Nephron progenitor cell (in vitro differentiated cells): ENCODE measurements around the gene LANCL1.
"Not testable (repeated sequence)": the region's sequence is repeated elsewhere in the genome, so short reads cannot be mapped to it uniquely, and the experiment has no call there.

Source experiments
- DNase-seq: peaks from one replicate; pipeline ENCODE4 v3.0.0; 2021
- H3K27ac Mint-ChIP-seq: 2 replicates; pipeline ENCODE4 v1.8.0; 2021; ENCODE audit warnings: mild to moderate bottlenecking, moderate library complexity, mixed read lengths
- H3K27me3 Mint-ChIP-seq: 2 replicates; pipeline ENCODE4 v1.8.0; 2021; ENCODE audit warnings: mild to moderate bottlenecking, low read depth, mixed read lengths; ENCODE audit not compliant: poor library complexity
- H3K36me3 Mint-ChIP-seq: 2 replicates; pipeline ENCODE4 v1.8.0; 2021; ENCODE audit warnings: low read depth, mixed read lengths
- H3K4me1 Mint-ChIP-seq: 2 replicates; pipeline ENCODE4 v1.8.0; 2021; ENCODE audit warnings: mixed read lengths
- H3K4me3 Mint-ChIP-seq: 2 replicates; pipeline ENCODE4 v1.8.0; 2021; ENCODE audit warnings: mild to moderate bottlenecking, moderate library complexity, mixed read lengths
- H3K9me3 Mint-ChIP-seq: 2 replicates; pipeline ENCODE4 v1.8.0; 2021; ENCODE audit warnings: mild to moderate bottlenecking, moderate library complexity, mixed read lengths
- CTCF ChIP-seq: fragments of 200-600 bp; sonication (generic); IDR thresholded peaks from 2 replicates; pipeline ENCODE4 v1.5.0; 2021; ENCODE audit warnings: antibody characterized with exemption

LANCL1 gene

GRCh38 chr2:210429403-210430137, 47.0 kb downstream of the LANCL1 start:
- H3K9me3 Mint-ChIP-seq, result peaks cover 42% of the 10 kb centered on the region
- H3K27me3 Mint-ChIP-seq, result no peaks in the 10 kb centered on the region
- no peak overlapping the region for H3K4me3 Mint-ChIP-seq
- no peak overlapping the region for H3K27ac Mint-ChIP-seq
- DNase-seq, result no peak
- H3K4me1 Mint-ChIP-seq, result no peaks in the 10 kb centered on the region
- H3K36me3 Mint-ChIP-seq, result peaks cover 100% of the 10 kb centered on the region
- no peak for TF ChIP-seq CTCF

- Mint-ChIP-seq H3K36me3 (peaks cover 96% of the 10 kb centered on the region), H3K27ac (no peak overlapping the region), H3K4me3 (no peak overlapping the region), H3K27me3 (no peaks in the 10 kb centered on the region), H3K4me1 (no peaks in the 10 kb centered on the region), H3K9me3 (peaks cover 49% of the 10 kb centered on the region)
- no peak for DNase-seq
- TF ChIP-seq CTCF, result no peak
Observed at GRCh38 chr2:210428393-210429179, 48.0 kb downstream of the LANCL1 start.

- DNase-seq, H3K4me3 Mint-ChIP-seq, H3K4me1 Mint-ChIP-seq, H3K27ac Mint-ChIP-seq, H3K27me3 Mint-ChIP-seq: not testable (repeated sequence)
- Mint-ChIP-seq H3K9me3 (peaks cover 49% of the 10 kb centered on the region), H3K36me3 (peaks cover 83% of the 10 kb centered on the region)
Observed at GRCh38 chr2:210427309-210427708, 49.2 kb downstream of the LANCL1 start.

- Mint-ChIP-seq H3K4me1 (no peaks in the 10 kb centered on the region), H3K27me3 (peaks cover 4% of the 10 kb centered on the region), H3K9me3 (peaks cover 35% of the 10 kb centered on the region), H3K27ac (no peak overlapping the region), H3K4me3 (no peak overlapping the region), H3K36me3 (peaks cover 34% of the 10 kb centered on the region)
- DNase-seq, result no peak
- no peak for TF ChIP-seq CTCF
Observed at GRCh38 chr2:210422366-210422765, 54.2 kb downstream of the LANCL1 start.

GRCh38 chr2:210421916-210422315, 54.6 kb downstream of the LANCL1 start:
- peaks cover 30% of the 10 kb centered on the region for H3K36me3 Mint-ChIP-seq
- no peaks in the 10 kb centered on the region for H3K4me1 Mint-ChIP-seq
- no peak overlapping the region for H3K4me3 Mint-ChIP-seq
- no peak overlapping the region for H3K27ac Mint-ChIP-seq
- H3K27me3 Mint-ChIP-seq, result peaks cover 4% of the 10 kb centered on the region
- H3K9me3 Mint-ChIP-seq, result peaks cover 30% of the 10 kb centered on the region
- no peak for TF ChIP-seq CTCF
- DNase-seq, result no peak

- TF ChIP-seq CTCF, result no peak
- Mint-ChIP-seq H3K27ac (no peak overlapping the region), H3K9me3 (peaks cover 10% of the 10 kb centered on the region), H3K4me3 (no peak overlapping the region), H3K27me3 (no peaks in the 10 kb centered on the region), H3K36me3 (no peaks in the 10 kb centered on the region), H3K4me1 (no peaks in the 10 kb centered on the region)
- DNase-seq, result no peak
Observed at GRCh38 chr2:210412660-210413059, 63.9 kb downstream of the LANCL1 start.
